Upper lobe of left lung (tissue), 4 donors: ENCODE data around the gene RIBC2.

Experiments
- CTCF ChIP-seq, 6 experiments: fragments of 450-650 bp in 4 of 6; fragments of 200-600 bp in 2 of 6; sonication (generic) in 2 of 6; IDR thresholded peaks; one replicate each; pipeline ENCODE4 v1.5.1; 2016 to 2019; ENCODE audit warnings: antibody characterized with exemption in 6 of 6
- POLR2A ChIP-seq, 4 donors: fragments of 450-650 bp; IDR thresholded peaks; one replicate each; pipeline ENCODE4 v1.5.1; 2016 to 2017; ENCODE audit warnings: antibody characterized with exemption in 4 of 4, mild to moderate bottlenecking in 2 of 4

- no peak for TF ChIP-seq CTCF (IDR thresholded peaks at IDR 0.05)
- TF ChIP-seq POLR2A (IDR thresholded peaks at IDR 0.05): no peak
Measured at GRCh38 chr22:45481661-45482060, 68.2 kb downstream of the RIBC2 start.
